ENCODE data around the gene TTC22. TPM values are rescaled to one million over a fixed set of nuclear protein-coding genes. Genes with fewer than 3 reads are reported as not detected.

The TTC22 gene
- polyA plus RNA-seq, 2 of the 4 experiments (the other 2 are of a cell fraction), result not detected

DNA sequence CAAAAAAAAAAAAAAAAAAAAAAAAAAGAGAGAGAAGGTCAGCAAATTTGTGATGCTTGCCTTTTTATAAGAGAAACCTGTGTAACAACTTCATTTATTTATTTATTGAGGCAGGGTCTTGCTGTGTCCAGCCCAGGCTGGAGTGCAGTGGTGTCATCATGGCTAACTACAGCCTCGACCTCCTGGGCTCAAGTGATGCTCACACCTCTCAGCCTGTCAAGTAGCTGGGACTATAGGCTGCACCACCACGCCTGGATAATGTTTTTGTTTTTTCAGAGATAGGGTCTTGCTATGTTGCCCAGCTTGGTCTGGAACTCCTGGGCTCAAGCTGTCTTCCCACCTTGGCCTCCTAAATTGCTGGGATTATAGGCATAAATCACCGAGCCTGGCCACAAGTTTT lies 43.4 kb upstream of the TTC22 start:
- CTCF ChIA-PET, result interaction anchor here (1.4 kb wide), 1 partner anchor 14 kb away, joined by 3 read pairs; no protein-coding TSS in a partner anchor
- ATAC-seq, result no peak
- DNase-seq (ENCODE audit: low read depth in 1 of 2, low spot score in 1 of 2), result no peak
- no peak for FAIRE-seq
- WGBS (ENCODE audit: missing lambda C conversion rate), result 65% methylated on average over 3 of the region's 3 CpGs
- no peak overlapping the region for H3K4me3 ChIP-seq
- no peak overlapping the region for H3K27ac ChIP-seq
- H3K9me3 ChIP-seq, result no peaks in the 10 kb centered on the region
- H3K4me1 ChIP-seq, result no peaks in the 10 kb centered on the region; the same call in 2 of the 3 replicates
- TF ChIP-seq KDM1A (IDR thresholded peaks at IDR 0.05; ENCODE audit: low read depth), result no peak
- TF ChIP-seq, protein P1, sequence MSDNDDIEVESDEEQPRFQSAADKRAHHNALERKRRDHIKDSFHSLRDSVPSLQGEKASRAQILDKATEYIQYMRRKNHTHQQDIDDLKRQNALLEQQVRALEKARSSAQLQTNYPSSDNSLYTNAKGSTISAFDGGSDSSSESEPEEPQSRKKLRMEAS (IDR thresholded peaks at IDR 0.05), result no peak
- TF ChIP-seq EP300 (IDR thresholded peaks at IDR 0.05), result no peak
- TF ChIP-seq, protein P2, sequence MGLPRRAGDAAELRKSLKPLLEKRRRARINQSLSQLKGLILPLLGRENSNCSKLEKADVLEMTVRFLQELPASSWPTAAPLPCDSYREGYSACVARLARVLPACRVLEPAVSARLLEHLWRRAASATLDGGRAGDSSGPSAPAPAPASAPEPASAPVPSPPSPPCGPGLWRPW (IDR thresholded peaks at IDR 0.05), result no peak
- no peak for TF ChIP-seq RFX5 (IDR thresholded peaks at IDR 0.05)
- no peak for TF ChIP-seq ESRRA (IDR thresholded peaks at IDR 0.05; ENCODE audit: borderline replicate concordance, low read length)
- TF ChIP-seq FOSB (CRISPR knock-in tag; IDR thresholded peaks at IDR 0.05), result no peak
- no peak for TF ChIP-seq ZNF302 (CRISPR knock-in tag; IDR thresholded peaks at IDR 0.05)
- no peak overlapping the region for H3K4me2 ChIP-seq
- POLR2A ChIA-PET, result no interaction called here

DNA sequence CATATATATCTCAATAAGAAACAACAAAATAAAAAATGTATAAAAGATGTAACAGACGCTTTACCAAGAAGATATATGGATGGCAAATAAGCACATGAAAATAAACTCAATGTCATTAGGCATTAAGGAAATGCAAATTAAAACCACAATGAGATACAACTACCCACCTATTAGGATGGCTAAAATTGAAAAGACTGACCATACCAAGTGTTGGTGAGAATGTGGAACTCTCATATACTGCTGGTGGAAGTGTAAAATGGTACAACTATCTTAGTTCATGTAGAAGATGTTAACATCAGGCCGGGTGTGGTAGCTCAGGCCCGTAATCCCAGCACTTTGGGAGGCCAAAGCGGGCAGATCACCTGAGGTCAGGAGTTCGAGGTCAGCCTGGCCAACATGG lies 42.3 kb upstream of the TTC22 start:
- ChIA-PET POLR2A (no interaction called here), CTCF (interaction anchor here (1.4 kb wide), 1 partner anchor 13 kb away, joined by 3 read pairs; no protein-coding TSS in a partner anchor)
- no peak overlapping the region for H3K4me3 ChIP-seq
- no peaks in the 10 kb centered on the region for H3K4me1 ChIP-seq
- FAIRE-seq, result no peak
- H3K27ac ChIP-seq, result no peak overlapping the region
- DNase-seq (ENCODE audit: low read depth in 1 of 2, low spot score in 1 of 2), result no peak
- H3K9me3 ChIP-seq, result no peaks in the 10 kb centered on the region
- no peak overlapping the region for H3K4me2 ChIP-seq
- ATAC-seq, result no peak
- TF ChIP-seq RCOR1 (IDR thresholded peaks at IDR 0.05; ENCODE audit: low read depth, low read length) (no peak), NR3C1 (IDR thresholded peaks at IDR 0.05) (no peak), CEBPB (IDR thresholded peaks at IDR 0.05) (no peak), TP53 (CRISPR knock-in tag; IDR thresholded peaks at IDR 0.05) (no peak), MAZ (IDR thresholded peaks at IDR 0.05; ENCODE audit: borderline replicate concordance, low read depth, low read length) (no peak), EHF (CRISPR knock-in tag; IDR thresholded peaks at IDR 0.05) (no peak)
- TF ChIP-seq, protein P3, sequence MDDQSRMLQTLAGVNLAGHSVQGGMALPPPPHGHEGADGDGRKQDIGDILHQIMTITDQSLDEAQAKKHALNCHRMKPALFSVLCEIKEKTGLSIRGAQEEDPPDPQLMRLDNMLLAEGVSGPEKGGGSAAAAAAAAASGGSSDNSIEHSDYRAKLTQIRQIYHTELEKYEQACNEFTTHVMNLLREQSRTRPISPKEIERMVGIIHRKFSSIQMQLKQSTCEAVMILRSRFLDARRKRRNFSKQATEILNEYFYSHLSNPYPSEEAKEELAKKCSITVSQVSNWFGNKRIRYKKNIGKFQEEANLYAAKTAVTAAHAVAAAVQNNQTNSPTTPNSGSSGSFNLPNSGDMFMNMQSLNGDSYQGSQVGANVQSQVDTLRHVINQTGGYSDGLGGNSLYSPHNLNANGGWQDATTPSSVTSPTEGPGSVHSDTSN (IDR thresholded peaks at IDR 0.05), result no peak
- TF ChIP-seq, protein P4, sequence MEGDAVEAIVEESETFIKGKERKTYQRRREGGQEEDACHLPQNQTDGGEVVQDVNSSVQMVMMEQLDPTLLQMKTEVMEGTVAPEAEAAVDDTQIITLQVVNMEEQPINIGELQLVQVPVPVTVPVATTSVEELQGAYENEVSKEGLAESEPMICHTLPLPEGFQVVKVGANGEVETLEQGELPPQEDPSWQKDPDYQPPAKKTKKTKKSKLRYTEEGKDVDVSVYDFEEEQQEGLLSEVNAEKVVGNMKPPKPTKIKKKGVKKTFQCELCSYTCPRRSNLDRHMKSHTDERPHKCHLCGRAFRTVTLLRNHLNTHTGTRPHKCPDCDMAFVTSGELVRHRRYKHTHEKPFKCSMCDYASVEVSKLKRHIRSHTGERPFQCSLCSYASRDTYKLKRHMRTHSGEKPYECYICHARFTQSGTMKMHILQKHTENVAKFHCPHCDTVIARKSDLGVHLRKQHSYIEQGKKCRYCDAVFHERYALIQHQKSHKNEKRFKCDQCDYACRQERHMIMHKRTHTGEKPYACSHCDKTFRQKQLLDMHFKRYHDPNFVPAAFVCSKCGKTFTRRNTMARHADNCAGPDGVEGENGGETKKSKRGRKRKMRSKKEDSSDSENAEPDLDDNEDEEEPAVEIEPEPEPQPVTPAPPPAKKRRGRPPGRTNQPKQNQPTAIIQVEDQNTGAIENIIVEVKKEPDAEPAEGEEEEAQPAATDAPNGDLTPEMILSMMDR (IDR thresholded peaks at IDR 0.05), result no peak
- 76% methylated on average over 5 of the region's 5 CpGs for WGBS (ENCODE audit: missing lambda C conversion rate)

DNA sequence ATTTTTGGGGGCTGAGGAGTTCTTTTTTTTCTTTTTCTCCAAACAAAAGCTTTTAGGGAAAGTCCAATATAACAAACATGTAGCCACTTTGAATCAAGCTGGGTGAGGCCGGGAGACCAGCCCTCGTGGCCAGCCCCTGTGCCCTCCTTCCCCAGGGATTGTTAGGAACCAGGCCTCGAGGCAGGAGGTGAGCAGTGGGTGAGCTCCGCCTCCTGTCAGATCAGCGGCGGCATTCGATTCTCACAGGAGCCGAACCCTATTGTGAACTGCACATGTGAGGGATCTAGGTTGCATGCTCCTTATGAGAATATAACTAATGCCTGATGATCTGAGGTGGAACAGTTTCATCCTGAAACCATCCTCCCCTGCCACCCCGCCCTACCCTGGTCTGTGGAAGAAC lies 41.8 kb upstream of the TTC22 start:
- 82% methylated on average over 7 of the region's 9 CpGs for WGBS (ENCODE audit: missing lambda C conversion rate)
- Histone ChIP-seq H3K4me3 (no peak overlapping the region), H3K9me3 (no peaks in the 10 kb centered on the region), H3K4me2 (no peak overlapping the region), H3K4me1 (no peaks in the 10 kb centered on the region), H3K27ac (no peak overlapping the region)
- no peak for TF ChIP-seq HEYL (CRISPR knock-in tag; IDR thresholded peaks at IDR 0.05)
- TF ChIP-seq TP53 (CRISPR knock-in tag; IDR thresholded peaks at IDR 0.05), result no peak
- no peak for TF ChIP-seq ZFP36 (IDR thresholded peaks at IDR 0.05; ENCODE audit: borderline replicate concordance, partially characterized antibody)
- no peak for TF ChIP-seq POLR2A (IDR thresholded peaks at IDR 0.05; ENCODE audit: low read length)
- TF ChIP-seq, protein P1 (IDR thresholded peaks at IDR 0.05), result no peak
- no peak for TF ChIP-seq HOXB5 (CRISPR knock-in tag; IDR thresholded peaks at IDR 0.05)
- TF ChIP-seq, protein P2 (IDR thresholded peaks at IDR 0.05), result no peak
- TF ChIP-seq, protein P5, sequence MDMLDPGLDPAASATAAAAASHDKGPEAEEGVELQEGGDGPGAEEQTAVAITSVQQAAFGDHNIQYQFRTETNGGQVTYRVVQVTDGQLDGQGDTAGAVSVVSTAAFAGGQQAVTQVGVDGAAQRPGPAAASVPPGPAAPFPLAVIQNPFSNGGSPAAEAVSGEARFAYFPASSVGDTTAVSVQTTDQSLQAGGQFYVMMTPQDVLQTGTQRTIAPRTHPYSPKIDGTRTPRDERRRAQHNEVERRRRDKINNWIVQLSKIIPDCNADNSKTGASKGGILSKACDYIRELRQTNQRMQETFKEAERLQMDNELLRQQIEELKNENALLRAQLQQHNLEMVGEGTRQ (IDR thresholded peaks at IDR 0.05), result no peak
- no peak for TF ChIP-seq SMC3 (IDR thresholded peaks at IDR 0.05)
- TF ChIP-seq FOXS1 (CRISPR knock-in tag; IDR thresholded peaks at IDR 0.05), result no peak
- no peak for TF ChIP-seq NFE2L2 (conservative IDR thresholded peaks at IDR 0.05; ENCODE audit: low read length)
- no peak for FAIRE-seq
- ChIA-PET CTCF (no interaction called here), POLR2A (no interaction called here)
- DNase-seq (ENCODE audit: low read depth in 1 of 2, low spot score in 1 of 2), result no peak
- ATAC-seq, result no peak

All from A549 (cell line).